ENCODE results near the gene FSD1L. TPM values are rescaled to one million over a fixed set of nuclear protein-coding genes. Genes with fewer than 3 reads are reported as not detected.

Gene FSD1L
- polyA plus RNA-seq, 5 donors: 5.2 to 10.0 (median 9.0) TPM

DNA sequence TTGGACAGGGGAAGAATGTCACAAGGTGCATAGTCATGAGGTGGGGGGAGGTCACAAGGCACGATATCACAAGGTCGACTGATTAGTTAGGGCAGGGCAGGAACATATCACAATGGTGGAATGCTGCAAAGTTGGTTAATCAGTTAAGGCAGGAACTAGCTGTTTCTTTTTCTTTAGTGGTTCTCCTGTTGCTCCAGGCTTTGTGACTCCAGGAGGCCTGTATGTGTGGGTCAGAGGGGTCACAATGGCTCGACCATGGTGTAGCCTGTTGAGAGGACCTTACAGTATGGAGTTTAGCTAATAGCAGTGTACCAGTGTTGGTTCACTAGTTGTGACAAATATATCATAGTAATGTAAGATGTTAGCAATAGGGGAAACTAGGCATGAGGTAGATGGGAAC is 12.4 kb upstream of the FSD1L start:
- no peak for DNase-seq

DNA sequence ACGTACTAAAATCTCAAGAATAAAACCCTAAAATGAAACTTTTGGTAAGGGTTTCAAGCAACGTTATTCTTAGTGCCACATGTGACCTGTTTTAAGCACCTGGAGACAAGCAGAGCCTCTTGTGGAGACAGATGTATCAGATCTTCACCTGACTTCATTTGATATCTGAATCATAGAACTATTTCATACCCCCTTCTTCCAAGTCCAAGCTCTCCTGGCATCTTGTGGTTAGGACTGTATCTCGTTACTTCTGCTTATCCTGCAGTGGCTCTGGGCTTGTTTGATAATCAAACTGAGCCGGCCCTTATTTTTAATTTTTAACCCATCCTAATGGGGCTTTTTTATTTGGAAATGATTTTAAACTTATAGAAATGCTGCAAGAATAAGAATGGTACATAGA is 11.1 kb upstream of the FSD1L start:
- DNase-seq: no peak

- no peak for DNase-seq
These were observed 10.1 kb upstream of the FSD1L start for GRCh38 chr9:105437704-105438103.

DNA sequence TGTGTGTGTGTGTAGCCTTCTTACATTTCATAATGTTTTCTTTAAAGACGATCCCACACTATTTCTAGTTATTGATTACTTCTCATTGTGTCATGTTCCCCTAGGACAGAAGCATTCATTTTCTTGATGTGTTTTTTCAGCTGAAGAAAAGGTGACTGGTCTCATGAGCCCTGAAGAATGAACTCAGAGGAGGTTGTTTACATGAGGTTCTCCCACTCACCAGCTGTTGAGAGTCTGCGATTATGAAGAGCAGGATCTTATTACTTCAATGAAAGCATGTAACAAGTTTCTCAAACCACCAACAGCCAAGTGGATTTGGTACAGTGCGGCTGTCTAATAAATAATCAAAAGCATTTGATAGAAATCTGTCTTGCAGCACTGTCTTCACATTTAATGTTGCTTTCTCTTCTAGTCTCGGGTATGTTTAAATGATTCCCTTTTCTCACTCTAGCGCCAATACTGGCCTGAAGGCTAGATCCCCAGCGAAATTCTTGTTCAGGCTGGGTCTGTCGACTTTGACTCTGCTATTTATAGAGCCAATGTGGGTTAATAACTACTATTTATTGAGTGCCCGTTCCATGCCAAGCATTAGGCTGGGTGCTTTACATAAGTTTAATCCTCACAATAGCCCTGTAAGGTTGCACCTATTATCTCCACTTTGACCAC is 9.6 kb upstream of the FSD1L start:
- no peak for DNase-seq

DNA sequence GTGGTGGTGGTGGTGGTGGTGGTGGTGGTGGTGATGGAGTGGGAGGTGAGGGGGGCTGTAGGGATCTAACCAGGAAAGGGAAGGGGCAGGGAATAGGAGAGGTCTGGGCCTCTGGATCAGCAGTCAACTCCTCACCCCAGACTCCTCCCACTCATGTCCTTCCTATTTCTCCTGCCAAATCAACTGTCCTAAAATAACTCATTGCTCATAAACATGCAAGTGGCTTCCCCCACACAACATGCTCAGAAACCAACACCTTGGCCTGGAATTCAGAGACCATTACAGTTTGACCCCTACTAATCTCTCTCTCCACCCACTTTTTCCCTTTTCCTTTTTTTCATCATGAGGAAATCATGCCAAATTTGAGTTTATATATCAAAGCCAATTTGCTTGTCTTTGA is 8.4 kb upstream of the FSD1L start:
- no peak for DNase-seq

- no peak for DNase-seq
These were observed 6.1 kb upstream of the FSD1L start for GRCh38 chr9:105441616-105442160.

DNA sequence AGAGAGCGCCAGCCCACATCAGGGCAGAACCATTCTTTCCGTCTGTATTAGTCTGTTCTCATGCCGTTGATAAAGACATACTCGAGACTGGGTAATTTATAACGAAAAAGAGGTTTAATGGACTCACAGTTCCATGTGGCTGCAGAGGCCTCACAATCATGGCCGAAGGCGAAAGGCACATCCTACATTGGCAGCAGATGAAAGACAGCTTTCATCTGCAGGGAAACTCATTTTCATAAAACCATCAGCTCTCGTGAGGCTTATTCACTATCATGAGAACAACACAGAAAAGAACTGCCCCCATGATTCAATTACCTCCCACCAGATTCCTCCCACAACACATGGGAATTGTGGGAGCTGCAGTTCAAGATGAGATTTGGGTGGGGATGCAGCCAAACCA is 4.7 kb upstream of the FSD1L start:
- DNase-seq: no peak

DNA sequence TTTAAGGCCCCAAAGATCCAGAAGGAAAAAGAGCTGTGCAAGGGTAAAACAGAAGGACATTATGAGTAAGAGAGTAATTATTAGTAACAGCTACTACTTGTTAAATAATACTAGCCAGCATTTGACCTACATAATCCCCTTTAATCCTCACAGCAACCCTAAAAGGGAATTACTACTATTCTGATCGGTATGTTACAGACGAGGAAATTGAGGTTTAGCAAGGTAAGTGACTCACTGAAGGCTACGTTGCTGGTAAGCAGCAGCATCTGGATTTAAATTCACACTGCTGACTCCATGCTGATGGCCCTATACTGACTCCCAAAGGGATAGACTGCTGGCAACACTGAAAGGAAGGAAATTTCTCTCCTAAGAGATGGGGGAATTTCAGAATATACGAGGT is 3.7 kb upstream of the FSD1L start:
- no peak for DNase-seq

- no peak for DNase-seq
These were observed 2.5 kb upstream of the FSD1L start for GRCh38 chr9:105445203-105445881.

GRCh38 chr9:105447386-105447813 is 434 bp upstream of the FSD1L start:
- DNase-seq: no peak

GRCh38 chr9:105449081-105449480 is 1.2 kb downstream of the FSD1L start:
- no peak for DNase-seq

- no peak for DNase-seq
These were observed 4.4 kb downstream of the FSD1L start for GRCh38 chr9:105452185-105452584.

- DNase-seq: no peak
These were observed 8.1 kb downstream of the FSD1L start for GRCh38 chr9:105455836-105456475.

DNA sequence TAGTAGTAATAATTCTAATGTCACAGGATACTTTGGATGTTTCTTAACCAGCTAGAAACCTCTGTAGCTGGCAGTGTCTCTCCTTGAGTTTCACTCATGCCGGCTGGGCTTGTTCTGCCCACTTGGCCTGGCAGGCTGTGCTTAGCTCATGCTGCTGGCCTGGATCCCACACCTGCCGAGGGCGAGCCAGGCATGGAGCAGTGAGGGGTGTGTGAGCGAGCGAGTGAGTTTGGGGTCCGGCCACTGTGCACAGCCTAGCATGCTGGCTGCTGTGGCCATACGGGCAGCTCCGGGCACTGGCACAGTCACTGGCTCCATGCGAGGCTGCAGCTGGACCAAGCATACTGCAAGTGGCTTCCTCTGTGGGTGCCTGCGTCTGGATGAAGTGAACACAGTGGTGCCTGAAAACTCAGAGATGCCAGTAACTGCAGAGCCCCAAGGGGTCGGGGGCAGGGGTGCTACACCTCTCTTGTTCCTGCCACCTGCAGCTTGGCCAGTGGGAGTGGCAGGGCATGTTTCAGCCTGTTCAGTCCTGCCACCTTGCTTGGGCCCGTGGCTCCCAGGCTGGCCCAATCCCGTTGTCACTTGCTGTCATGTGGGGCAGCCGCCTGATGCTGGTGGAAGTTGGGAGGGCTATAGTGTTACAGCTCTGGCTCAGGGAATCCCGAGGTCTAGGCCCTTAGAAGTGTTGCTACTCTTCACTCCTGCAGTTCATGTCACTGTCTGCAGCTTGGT is 9.9 kb downstream of the FSD1L start:
- no peak for DNase-seq

- no peak for DNase-seq
These were observed 10.6 kb downstream of the FSD1L start for GRCh38 chr9:105458404-105458803.

DNA sequence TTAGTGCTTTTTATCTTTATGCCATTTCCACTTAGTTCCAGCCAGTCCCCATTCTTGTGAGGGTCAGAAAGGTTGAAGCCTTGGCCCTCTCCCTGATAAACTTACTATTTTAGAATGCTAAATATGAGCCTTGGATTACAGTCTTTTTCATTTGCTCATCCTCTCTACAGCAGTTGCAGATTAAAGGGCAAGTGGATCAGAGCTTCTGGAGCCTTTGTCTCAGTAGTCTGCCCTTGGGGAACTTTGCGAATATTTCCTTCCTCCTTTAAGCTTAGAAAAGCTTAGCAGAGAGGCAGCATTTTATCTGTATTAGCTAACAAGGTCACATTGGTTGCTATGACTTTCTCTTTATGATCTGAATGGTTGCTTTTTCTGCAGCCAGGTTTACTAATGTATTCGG is 11.5 kb downstream of the FSD1L start:
- no peak for DNase-seq

- DNase-seq: no peak
These were observed 19.1 kb downstream of the FSD1L start for GRCh38 chr9:105466898-105467455.

- no peak for DNase-seq
These were observed 21.0 kb downstream of the FSD1L start for GRCh38 chr9:105468875-105469274.

- DNase-seq: no peak
These were observed 25.4 kb downstream of the FSD1L start for GRCh38 chr9:105473221-105473620.

GRCh38 chr9:105475302-105475701 is 27.5 kb downstream of the FSD1L start:
- DNase-seq: no peak

DNA sequence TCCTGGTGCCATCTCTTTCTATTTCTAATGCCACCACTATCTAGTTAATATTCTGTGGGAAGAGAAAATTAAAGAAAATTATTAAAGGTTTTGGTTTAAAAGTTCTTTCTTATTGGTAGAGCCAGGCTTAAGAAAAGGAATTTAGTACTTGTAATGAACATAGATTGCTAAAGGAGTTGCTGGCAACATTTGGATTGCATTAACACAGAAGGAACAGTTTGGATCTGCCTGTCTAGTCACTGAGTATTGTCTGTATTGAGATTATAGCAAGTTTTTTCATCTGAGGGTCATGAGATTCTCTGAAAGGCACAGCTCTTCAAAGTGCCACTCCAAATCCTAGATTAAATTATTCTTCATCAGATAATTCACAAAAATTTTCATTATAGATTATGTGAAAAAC is 32.0 kb downstream of the FSD1L start:
- DNase-seq: no peak

DNA sequence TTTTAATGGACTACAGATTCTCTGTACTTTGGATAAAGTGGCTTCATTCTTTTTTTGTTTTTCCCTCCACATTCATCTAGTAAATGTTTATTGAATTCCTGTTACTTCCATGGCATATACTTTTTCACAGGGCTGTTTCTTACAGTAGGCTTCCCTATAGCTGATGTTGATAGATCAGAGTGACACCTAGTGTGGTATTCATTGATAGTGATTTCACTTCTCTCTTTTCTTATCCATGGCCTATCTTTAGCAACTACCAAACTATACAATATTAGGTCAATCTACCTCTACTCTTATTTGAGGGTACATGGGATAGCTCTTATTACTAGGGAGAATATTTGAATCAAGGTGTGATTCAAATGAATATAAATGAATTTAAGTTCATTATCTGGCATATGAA is 35.8 kb downstream of the FSD1L start:
- DNase-seq: no peak
